ENCODE data around the gene SCGB1A1.
A peak's percentile ranks its signal among the peaks of the same experiment; 100 is the strongest.

The SCGB1A1 gene

GRCh38 chr11:62393735-62394134, 25.1 kb upstream of the SCGB1A1 start:
- Histone ChIP-seq H3K36me3 (ENCODE audit: control insufficient read depth, insufficient read depth, low read length) (no peaks in the 10 kb centered on the region), H3K4me3 (replicated peaks; ENCODE audit: low read depth, low read length) (no peak overlapping the region), H3K27me3 (replicated peaks; ENCODE audit: control insufficient read depth, insufficient read depth, low read length) (no peaks in the 10 kb centered on the region)
- TF ChIP-seq CTCF (IDR thresholded peaks at IDR 0.05; ENCODE audit: insufficient read depth, low read length, poor library complexity, severe bottlenecking), result no peak
- no peak for DNase-seq (ENCODE audit: extremely low read depth, insufficient read length)

- no peak for DNase-seq (ENCODE audit: extremely low read depth, insufficient read length)
- H3K4me3 ChIP-seq (replicated peaks; ENCODE audit: low read depth, low read length), result no peak overlapping the region
- no peaks in the 10 kb centered on the region; the same call in 1 of the 2 replicates for H3K27me3 ChIP-seq (replicated peaks; ENCODE audit: control insufficient read depth, insufficient read depth, low read length)
- H3K36me3 ChIP-seq (ENCODE audit: control insufficient read depth, insufficient read depth, low read length), result no peaks in the 10 kb centered on the region
- TF ChIP-seq CTCF (IDR thresholded peaks at IDR 0.05; ENCODE audit: insufficient read depth, low read length, poor library complexity, severe bottlenecking), result peak; percentile 62
These were observed 23.9 kb upstream of the SCGB1A1 start for GRCh38 chr11:62394825-62395538.

- no peak for DNase-seq (ENCODE audit: extremely low read depth, insufficient read length)
- no peak overlapping the region for H3K4me3 ChIP-seq (replicated peaks; ENCODE audit: low read depth, low read length)
- H3K36me3 ChIP-seq (ENCODE audit: control insufficient read depth, insufficient read depth, low read length), result no peaks in the 10 kb centered on the region
- no peak for TF ChIP-seq CTCF (IDR thresholded peaks at IDR 0.05; ENCODE audit: insufficient read depth, low read length, poor library complexity, severe bottlenecking)
- no peaks in the 10 kb centered on the region; the same call in 1 of the 2 replicates for H3K27me3 ChIP-seq (replicated peaks; ENCODE audit: control insufficient read depth, insufficient read depth, low read length)
These were observed 22.8 kb upstream of the SCGB1A1 start for GRCh38 chr11:62395885-62396551.

- Histone ChIP-seq H3K4me3 (replicated peaks; ENCODE audit: low read depth, low read length) (no peak overlapping the region), H3K27me3 (replicated peaks; ENCODE audit: control insufficient read depth, insufficient read depth, low read length) (no peaks in the 10 kb centered on the region; the same call in 1 of the 2 replicates), H3K36me3 (ENCODE audit: control insufficient read depth, insufficient read depth, low read length) (no peaks in the 10 kb centered on the region)
- no peak for DNase-seq (ENCODE audit: extremely low read depth, insufficient read length)
- TF ChIP-seq CTCF (IDR thresholded peaks at IDR 0.05; ENCODE audit: insufficient read depth, low read length, poor library complexity, severe bottlenecking), result no peak
These were observed 20.5 kb upstream of the SCGB1A1 start for GRCh38 chr11:62398011-62398994.

- no peak for DNase-seq (ENCODE audit: extremely low read depth, insufficient read length)
- TF ChIP-seq CTCF (IDR thresholded peaks at IDR 0.05; ENCODE audit: insufficient read depth, low read length, poor library complexity, severe bottlenecking), result no peak
- no peaks in the 10 kb centered on the region; the same call in 1 of the 2 replicates for H3K27me3 ChIP-seq (replicated peaks; ENCODE audit: control insufficient read depth, insufficient read depth, low read length)
- H3K4me3 ChIP-seq (replicated peaks; ENCODE audit: low read depth, low read length), result no peak overlapping the region
- no peaks in the 10 kb centered on the region for H3K36me3 ChIP-seq (ENCODE audit: control insufficient read depth, insufficient read depth, low read length)
These were observed 19.5 kb upstream of the SCGB1A1 start for GRCh38 chr11:62399172-62399877.

Measured in GM06990 (cell line).